NT2/D1 (cell line): Measurements from ENCODE around the gene ACYP1.

ENCODE experiments used
- SUZ12 ChIP-seq: IDR thresholded peaks from 2 replicates; pipeline ENCODE4 v1.6.1; 2011; ENCODE audit not compliant: insufficient read length, insufficient read depth; ENCODE audit errors: extremely low read depth
- YY1 ChIP-seq: IDR thresholded peaks from 2 replicates; pipeline ENCODE4 v1.6.1; 2011; ENCODE audit not compliant: insufficient read length, insufficient read depth
- ZNF274 ChIP-seq: IDR thresholded peaks from 2 replicates; pipeline ENCODE4 v1.6.1; 2011; ENCODE audit warnings: mild to moderate bottlenecking, low read depth, low read length

GRCh38 chr14:75040507-75040906 is 23.3 kb downstream of the ACYP1 start:
- TF ChIP-seq YY1 (no peak), ZNF274 (no peak), SUZ12 (no peak)
